GM18508 (cell line): ENCODE measurements around the gene KRT72.

ENCODE experiments used
- ATAC-seq: cut with Tn5 transposase; IDR thresholded peaks from one replicate; pipeline ENCODE4 v1.9.1; 2021; ENCODE audit warnings: moderate number of reproducible peaks; ENCODE audit not compliant: insufficient read depth, unreplicated experiment

The KRT72 gene

GRCh38 chr12:52582486-52582885 lies 18.8 kb downstream of the KRT72 start:
- ATAC-seq, result no peak

GRCh38 chr12:52581481-52581880 lies 19.8 kb downstream of the KRT72 start:
- ATAC-seq, result no peak

- no peak for ATAC-seq
Measured at GRCh38 chr12:52581066-52581465, 20.2 kb downstream of the KRT72 start.

- ATAC-seq, result no peak
Measured at GRCh38 chr12:52580496-52580895, 20.8 kb downstream of the KRT72 start.

GRCh38 chr12:52579468-52580465 lies 21.5 kb downstream of the KRT72 start:
- no peak for ATAC-seq

GRCh38 chr12:52578469-52578868 lies 22.8 kb downstream of the KRT72 start:
- no peak for ATAC-seq

- ATAC-seq, result no peak
Measured at GRCh38 chr12:52577316-52577715, 23.9 kb downstream of the KRT72 start.

DNA sequence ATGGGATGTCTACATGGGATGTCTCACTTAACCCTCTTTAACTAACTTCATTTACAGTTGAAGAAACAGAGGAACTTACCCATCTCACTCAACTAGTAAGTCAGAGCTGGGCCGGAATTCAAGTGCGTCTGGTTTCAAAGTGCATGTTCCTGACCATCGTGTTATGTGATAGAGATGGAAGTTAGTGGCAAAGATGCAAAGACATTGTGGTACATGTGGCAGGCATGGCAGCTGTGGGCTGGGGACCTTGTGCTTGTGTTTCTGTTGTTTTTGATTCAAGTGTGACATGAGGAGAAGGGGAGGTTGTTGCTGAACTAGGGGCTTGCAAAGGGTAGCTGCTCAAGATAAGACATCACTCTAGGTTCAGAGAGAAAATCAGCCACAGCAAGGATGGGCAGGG lies 25.3 kb downstream of the KRT72 start:
- no peak for ATAC-seq

GRCh38 chr12:52575256-52575655 lies 26.0 kb downstream of the KRT72 start:
- no peak for ATAC-seq

- ATAC-seq, result no peak
Measured at GRCh38 chr12:52573743-52574142, 27.5 kb downstream of the KRT72 start, which contains the start of gene KRT74. Gene KRT74, minus strand, starts transcription at chr12:52573843. Its CDS starts 66 bp downstream, at chr12:52573777.

DNA sequence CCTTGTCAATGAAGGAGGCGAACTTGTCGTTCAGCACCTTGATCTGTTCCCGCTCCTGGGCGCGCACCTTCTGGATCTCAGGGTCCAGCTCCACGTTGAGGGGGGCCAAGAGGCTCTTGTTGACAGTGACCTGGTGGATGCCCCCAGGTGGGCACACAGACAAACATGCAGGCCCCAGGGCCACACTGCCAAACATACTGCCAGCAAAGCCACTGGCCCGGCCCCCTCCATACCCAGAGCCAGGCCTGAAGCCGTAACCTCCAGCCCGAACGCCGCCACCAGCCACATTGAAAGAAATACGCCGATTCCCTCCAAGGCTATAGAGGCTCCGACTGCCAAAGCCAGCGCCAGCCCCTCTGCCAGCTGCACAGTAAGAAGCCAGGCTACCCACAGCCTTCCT lies 28.0 kb downstream of the KRT72 start:
- no peak for ATAC-seq

DNA sequence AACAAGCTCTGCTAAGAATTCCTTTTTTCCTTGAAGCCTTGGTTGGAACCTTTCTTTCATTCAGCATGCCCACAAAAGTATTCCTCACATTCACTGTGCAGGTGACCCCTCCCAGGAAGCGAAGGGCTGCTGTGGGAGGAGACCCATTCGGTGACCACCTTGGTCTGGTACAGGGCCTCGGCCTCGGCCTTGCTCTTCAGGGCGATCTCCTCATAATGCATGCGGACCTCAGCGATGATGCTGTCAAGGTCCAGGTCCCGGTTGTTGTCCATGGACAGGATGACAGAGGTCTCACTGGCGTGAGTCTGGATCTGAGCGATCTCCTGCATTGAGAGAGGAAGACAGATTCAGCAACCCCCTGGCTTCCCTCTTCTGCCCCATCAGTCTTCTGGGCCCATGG lies 30.8 kb downstream of the KRT72 start:
- ATAC-seq, result no peak

- ATAC-seq, result no peak
Measured at GRCh38 chr12:52568111-52568510, 33.2 kb downstream of the KRT72 start.

DNA sequence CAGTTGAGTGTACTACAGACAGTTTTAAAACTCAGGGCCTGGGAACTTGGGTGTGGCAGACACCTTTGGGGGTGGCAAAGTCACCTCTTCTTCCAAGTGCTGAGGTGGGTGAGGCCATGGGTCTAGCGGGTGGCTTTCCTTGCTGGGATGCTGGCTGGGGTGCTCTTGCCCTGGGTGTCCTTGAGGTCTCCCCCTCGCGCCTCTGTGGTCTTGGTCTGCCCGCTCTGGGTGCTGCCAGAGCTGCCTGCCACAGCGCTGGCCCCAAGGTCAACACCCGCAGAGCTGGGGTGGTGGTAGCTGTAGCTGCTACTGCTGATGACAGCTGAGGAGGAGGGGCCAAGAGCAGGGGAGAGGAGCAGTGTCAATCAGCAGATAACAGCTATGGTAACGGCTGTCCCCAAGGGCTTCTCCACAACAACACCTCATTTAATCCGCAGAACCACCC lies 34.4 kb downstream of the KRT72 start:
- ATAC-seq, result no peak

DNA sequence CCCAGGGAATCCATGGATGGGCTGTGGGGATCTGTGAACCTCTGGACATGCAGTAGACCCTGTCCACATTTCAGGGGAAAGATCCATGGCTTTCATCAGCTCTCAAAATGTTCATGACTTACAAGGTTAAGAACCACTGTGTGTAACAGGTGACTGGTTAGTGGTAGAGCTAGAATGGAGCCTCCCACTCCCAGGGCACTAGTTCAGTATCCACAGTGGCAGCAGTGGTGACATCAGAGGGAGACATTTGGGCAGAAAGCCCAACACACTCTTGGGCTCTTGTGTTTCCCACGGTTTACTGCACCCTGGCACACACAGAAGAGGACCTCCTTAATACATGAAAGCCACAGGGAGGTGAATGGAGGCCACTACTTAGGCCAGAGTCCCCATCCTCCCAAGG lies 36.7 kb downstream of the KRT72 start:
- no peak for ATAC-seq

DNA sequence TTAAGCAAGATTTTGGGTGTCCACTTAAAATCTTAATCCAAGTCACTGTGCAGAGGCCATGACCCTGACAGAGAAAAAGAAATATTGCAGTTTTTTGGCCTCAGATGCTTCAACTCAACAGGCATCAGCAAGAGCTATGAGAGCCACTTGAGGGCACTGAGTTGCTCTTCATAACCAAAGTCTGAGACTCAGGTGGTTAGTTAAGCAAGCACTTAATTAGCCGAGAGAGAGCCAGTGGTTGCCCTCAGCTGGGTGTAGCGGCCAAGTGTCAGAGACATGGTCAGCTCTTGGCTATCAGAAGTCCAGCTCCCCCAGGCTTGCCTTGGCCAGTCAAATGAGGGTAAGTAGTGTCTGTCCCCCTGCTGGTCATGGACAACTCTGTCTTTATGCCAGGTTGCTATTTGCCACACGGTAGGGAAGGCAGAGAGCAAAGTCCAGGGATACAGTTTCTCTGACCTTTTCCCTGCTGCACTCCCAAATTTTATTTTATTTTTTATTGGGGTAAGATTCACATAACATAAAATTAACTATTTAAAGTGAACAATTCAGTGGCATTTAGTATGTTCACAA lies 39.3 kb downstream of the KRT72 start:
- no peak for ATAC-seq

GRCh38 chr12:52559979-52560378 lies 41.3 kb downstream of the KRT72 start:
- no peak for ATAC-seq

GRCh38 chr12:52558781-52559445 lies 42.4 kb downstream of the KRT72 start:
- ATAC-seq, result no peak

DNA sequence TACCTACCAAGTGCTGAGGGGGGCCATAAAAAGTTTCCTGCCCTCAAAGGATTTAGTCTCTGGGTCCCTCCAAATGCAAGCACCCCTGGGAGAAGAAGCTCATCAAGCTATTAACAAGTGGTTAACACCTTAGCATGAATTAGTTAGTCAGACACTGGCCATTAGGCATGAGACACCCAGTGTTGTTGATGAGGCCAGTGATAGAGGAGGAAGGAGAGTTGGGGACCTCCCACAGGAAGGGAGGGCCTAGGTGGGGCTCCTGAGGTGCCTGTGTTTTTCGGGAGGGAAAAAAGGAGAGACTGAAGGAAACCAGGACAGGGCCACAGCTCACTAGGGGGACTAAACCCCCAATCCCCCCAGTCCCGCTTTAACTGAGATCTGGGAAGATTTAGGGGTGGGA lies 43.8 kb downstream of the KRT72 start:
- no peak for ATAC-seq

DNA sequence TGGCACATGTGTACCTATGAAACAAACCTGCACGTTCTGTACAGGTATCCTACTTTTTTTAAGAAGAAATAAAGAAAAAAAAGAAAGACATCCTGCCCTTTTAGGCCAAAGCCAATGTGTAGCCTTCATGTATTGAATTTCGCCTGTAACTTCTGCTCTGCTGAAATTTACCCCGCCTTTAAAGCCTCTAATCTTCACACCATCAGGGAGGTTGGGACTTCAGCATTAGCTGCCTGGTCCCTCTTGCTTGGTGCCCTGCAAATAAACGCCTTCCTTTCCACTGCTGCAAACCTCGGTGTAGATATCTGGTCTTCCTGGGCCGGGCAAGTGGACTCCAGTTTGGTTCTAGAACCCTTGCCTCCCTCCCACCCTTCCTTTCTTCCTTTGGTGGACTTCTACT lies 45.7 kb downstream of the KRT72 start:
- no peak for ATAC-seq

- no peak for ATAC-seq
Measured at GRCh38 chr12:52552681-52553195, 48.5 kb downstream of the KRT72 start, which contains the start of gene KRT71. Gene KRT71, minus strand, starts transcription at chr12:52553145. Its CDS starts 68 bp downstream, at chr12:52553077.
